GM23338 (cell line): ENCODE data around the gene HBM. TPM values are rescaled to one million over a fixed set of nuclear protein-coding genes. Genes with fewer than 3 reads are reported as not detected.
A peak's percentile ranks its signal among the peaks of the same experiment; 100 is the strongest.
"Not testable (repeated sequence)": the region's sequence is repeated elsewhere in the genome, so short reads cannot be mapped to it uniquely, and the experiment has no call there.

Experiments used
- ATAC-seq: fragments of 200-7000 bp; cut with Tn5 transposase; 3 replicates; pipeline ENCODE4 v1.9.1; 2020
- DNase-seq: peaks from one replicate; pipeline ENCODE4 v3.0.0-alpha.2; 2015; ENCODE audit warnings: low spot score
- H2AFZ ChIP-seq: fragments of 200-600 bp; sonication (generic); 2 replicates; pipeline ENCODE4 v1.8.0; 2016; ENCODE audit warnings: antibody characterized with exemption, mild to moderate bottlenecking, moderate library complexity
- H3F3A ChIP-seq: fragments of 200-600 bp; sonication (generic); replicated peaks from 2 replicates; pipeline ENCODE4 v1.8.0; 2017; ENCODE audit warnings: antibody characterized with exemption, mixed run types, low read depth
- H3K27ac ChIP-seq: fragments of 200-600 bp; sonication (generic); 2 replicates; pipeline ENCODE4 v1.6.1; 2016; ENCODE audit warnings: low read depth
- H3K27me3 ChIP-seq: fragments of 200-600 bp; sonication (generic); 2 replicates; pipeline ENCODE4 v1.8.0; 2016; ENCODE audit warnings: mild to moderate bottlenecking, mixed run types, moderate library complexity; ENCODE audit not compliant: insufficient read depth
- H3K36me3 ChIP-seq: fragments of 200-600 bp; sonication (generic); 2 replicates; pipeline ENCODE4 v1.8.0; 2016; ENCODE audit warnings: mild to moderate bottlenecking; ENCODE audit not compliant: insufficient read depth
- H3K4me1 ChIP-seq: fragments of 200-600 bp; sonication (generic); 2 replicates; pipeline ENCODE4 v1.8.0; 2016; ENCODE audit warnings: mild to moderate bottlenecking, moderate library complexity; ENCODE audit not compliant: insufficient read depth
- H3K4me2 ChIP-seq: fragments of 200-600 bp; sonication (generic); 2 replicates; pipeline ENCODE4 v1.7.1; 2017; ENCODE audit warnings: mixed run types
- H3K4me3 ChIP-seq: fragments of 200-600 bp; sonication (generic); 2 replicates; pipeline ENCODE4 v1.6.1; 2016; ENCODE audit warnings: mixed run types
- H3K79me2 ChIP-seq: fragments of 200-600 bp; sonication (generic); replicated peaks from 2 replicates; pipeline ENCODE4 v1.8.0; 2017; ENCODE audit warnings: mild to moderate bottlenecking; ENCODE audit not compliant: insufficient read depth
- H3K9me2 ChIP-seq: fragments of 200-600 bp; sonication (generic); 2 replicates; pipeline ENCODE4 v1.8.0; 2017; ENCODE audit not compliant: insufficient read depth
- H4K20me1 ChIP-seq: fragments of 200-600 bp; sonication (generic); replicated peaks from 2 replicates; pipeline ENCODE4 v1.8.0; 2017; ENCODE audit warnings: mild to moderate bottlenecking; ENCODE audit not compliant: insufficient read depth
- H3K27ac Mint-ChIP-seq: 2 replicates; pipeline ENCODE4 v1.8.0; 2020; ENCODE audit warnings: inconsistent platforms, mild to moderate bottlenecking, moderate library complexity, mixed read lengths
- H3K27me3 Mint-ChIP-seq: 3 replicates; pipeline ENCODE4 v1.8.0; 2022; ENCODE audit warnings: low read depth, mild to moderate bottlenecking, moderate library complexity, mixed read lengths, inconsistent platforms; ENCODE audit not compliant: insufficient read depth, poor library complexity
- H3K36me3 Mint-ChIP-seq: 3 replicates; pipeline ENCODE4 v1.8.0; 2021; ENCODE audit warnings: low read depth, mild to moderate bottlenecking, inconsistent platforms, moderate library complexity, mixed read lengths
- H3K4me1 Mint-ChIP-seq: 3 replicates; pipeline ENCODE4 v1.8.0; 2020; ENCODE audit warnings: mild to moderate bottlenecking, inconsistent platforms, mixed read lengths
- H3K4me3 Mint-ChIP-seq: 3 replicates; pipeline ENCODE4 v1.8.0; 2021; ENCODE audit warnings: moderate library complexity, mild to moderate bottlenecking, inconsistent platforms, mixed read lengths
- H3K9me3 Mint-ChIP-seq: 3 replicates; pipeline ENCODE4 v1.8.0; 2020; ENCODE audit warnings: moderate library complexity, mild to moderate bottlenecking, inconsistent platforms, mixed read lengths
- EZH2 ChIP-seq: fragments of 200-600 bp; sonication (generic); IDR thresholded peaks from one replicate; pipeline ENCODE4 v1.8.0; 2017; ENCODE audit warnings: antibody characterized with exemption, mild to moderate bottlenecking, low read depth; ENCODE audit not compliant: unreplicated experiment
- POLR2AphosphoS5 ChIP-seq: IDR thresholded peaks from 2 replicates; pipeline ENCODE4 v1.6.1; 2016; ENCODE audit warnings: antibody characterized with exemption, low read depth
- REST ChIP-seq: IDR thresholded peaks from one replicate; pipeline ENCODE4 v1.6.1; 2018; ENCODE audit warnings: antibody characterized with exemption; ENCODE audit not compliant: unreplicated experiment
- polyA plus RNA-seq: library from polyadenylated mRNA; unstranded; fragments of >200 nt; fragmentation: Nextera tagmentation; extraction: Ambion mirVana; gene quantifications from 2 replicates; pipeline ENCODE4 v1.2.1, GENCODE V29; 2016
- total RNA-seq: library from RNA; depleted of rRNA; stranded (reverse); fragments of >200 nt; shearing (Covaris generic); gene quantifications from 2 replicates; pipeline ENCODE4 v1.2.3, GENCODE V29; 2014

The HBM gene
- total and polyA plus RNA-seq, 2 experiments from 2014 or later, result not detected

DNA sequence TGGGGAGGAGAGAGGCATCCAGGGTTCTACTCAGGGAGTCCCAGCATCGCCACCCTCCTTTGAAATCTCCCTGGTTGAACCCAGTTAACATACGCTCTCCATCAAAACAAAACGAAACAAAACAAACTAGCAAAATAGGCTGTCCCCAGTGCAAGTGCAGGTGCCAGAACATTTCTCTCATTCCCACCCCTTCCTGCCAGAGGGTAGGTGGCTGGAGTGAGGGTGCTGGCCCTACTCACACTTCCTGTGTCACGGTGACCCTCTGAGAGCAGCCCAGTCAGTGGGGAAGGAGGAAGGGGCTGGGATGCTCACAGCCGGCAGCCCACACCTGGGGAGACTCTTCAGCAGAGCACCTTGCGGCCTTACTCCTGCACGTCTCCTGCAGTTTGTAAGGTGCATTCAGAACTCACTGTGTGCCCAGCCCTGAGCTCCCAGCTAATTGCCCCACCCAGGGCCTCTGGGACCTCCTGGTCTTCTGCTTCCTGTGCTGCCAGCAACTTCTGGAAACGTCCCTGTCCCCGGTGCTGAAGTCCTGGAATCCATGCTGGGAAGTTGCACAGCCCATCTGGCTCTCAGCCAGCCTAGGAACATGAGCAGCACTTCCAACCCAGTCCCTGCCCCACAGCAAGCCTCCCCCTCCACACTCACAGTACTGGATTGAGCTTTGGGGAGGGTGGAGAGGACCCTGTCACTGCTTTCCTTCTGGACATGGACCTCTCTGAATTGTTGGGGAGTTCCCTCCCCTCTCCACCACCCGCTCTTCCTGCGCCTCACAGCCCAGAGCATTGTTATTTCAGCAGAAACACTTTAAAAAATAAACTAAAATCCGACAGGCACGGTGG is 8.4 kb downstream of the HBM start:
- not testable (repeated sequence) for H2AFZ ChIP-seq, DNase-seq, H3K36me3 ChIP-seq, H4K20me1 ChIP-seq, H3K27ac Mint-ChIP-seq, ATAC-seq, H3K9me3 Mint-ChIP-seq, H3K27ac ChIP-seq, H3K36me3 Mint-ChIP-seq, H3K79me2 ChIP-seq, H3K9me2 ChIP-seq
- peak; percentile 58 for TF ChIP-seq REST
- Histone ChIP-seq H3K27me3 (peaks cover 84% of the 10 kb centered on the region), H3K4me1 (peaks cover 21% of the 10 kb centered on the region), H3K4me2 (peak overlapping the region; percentile 55; the same call in 1 of the 2 replicates), H3F3A (peaks cover 11% of the 10 kb centered on the region; the same call in 1 of the 2 replicates), H3K4me3 (peak overlapping the region; percentile 40; the same call in 1 of the 2 replicates)
- Mint-ChIP-seq H3K4me1 (peaks cover 30% of the 10 kb centered on the region), H3K27me3 (peaks cover 77% of the 10 kb centered on the region), H3K4me3 (peak overlapping the region; percentile 44; the same call in 2 of the 3 replicates)

DNA sequence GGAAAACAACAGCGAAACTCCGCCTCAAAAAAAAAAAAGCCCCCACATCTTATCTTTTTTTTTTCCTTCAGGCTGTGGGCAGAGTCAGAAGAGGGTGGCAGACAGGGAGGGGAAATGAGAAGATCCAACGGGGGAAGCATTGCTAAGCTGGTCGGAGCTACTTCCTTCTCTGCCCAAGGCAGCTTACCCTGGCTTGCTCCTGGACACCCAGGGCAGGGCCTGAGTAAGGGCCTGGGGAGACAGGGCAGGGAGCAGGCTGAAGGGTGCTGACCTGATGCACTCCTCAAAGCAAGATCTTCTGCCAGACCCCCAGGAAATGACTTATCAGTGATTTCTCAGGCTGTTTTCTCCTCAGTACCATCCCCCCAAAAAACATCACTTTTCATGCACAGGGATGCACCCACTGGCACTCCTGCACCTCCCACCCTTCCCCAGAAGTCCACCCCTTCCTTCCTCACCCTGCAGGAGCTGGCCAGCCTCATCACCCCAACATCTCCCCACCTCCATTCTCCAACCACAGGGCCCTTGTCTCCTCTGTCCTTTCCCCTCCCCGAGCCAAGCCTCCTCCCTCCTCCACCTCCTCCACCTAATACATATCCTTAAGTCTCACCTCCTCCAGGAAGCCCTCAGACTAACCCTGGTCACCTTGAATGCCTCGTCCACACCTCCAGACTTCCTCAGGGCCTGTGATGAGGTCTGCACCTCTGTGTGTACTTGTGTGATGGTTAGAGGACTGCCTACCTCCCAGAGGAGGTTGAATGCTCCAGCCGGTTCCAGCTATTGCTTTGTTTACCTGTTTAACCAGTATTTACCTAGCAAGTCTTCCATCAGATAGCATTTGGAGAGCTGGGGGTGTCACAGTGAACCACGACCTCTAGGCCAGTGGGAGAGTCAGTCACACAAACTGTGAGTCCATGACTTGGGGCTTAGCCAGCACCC is 9.5 kb downstream of the HBM start:
- no peaks in the 10 kb centered on the region; the same call in 2 of the 3 replicates for H3K9me3 Mint-ChIP-seq
- H3K36me3 Mint-ChIP-seq, result no peaks in the 10 kb centered on the region; the same call in 2 of the 3 replicates
- H3K27ac Mint-ChIP-seq, result no peak overlapping the region
- TF ChIP-seq EZH2 (peak; percentile 70), POLR2AphosphoS5 (no peak)
- no peak for ATAC-seq
- peaks cover 80% of the 10 kb centered on the region for H3K27me3 Mint-ChIP-seq
- Histone ChIP-seq H3K4me3 (peak overlapping the region; percentile 48; the same call in 1 of the 2 replicates), H3K4me2 (peak overlapping the region; percentile 14; the same call in 1 of the 2 replicates), H3K27ac (no peak overlapping the region), H4K20me1 (peaks cover 8% of the 10 kb centered on the region), H3K79me2 (no peaks in the 10 kb centered on the region), H3K27me3 (peaks cover 87% of the 10 kb centered on the region), H3K36me3 (no peaks in the 10 kb centered on the region), H2AFZ (no peak overlapping the region), H3F3A (peaks cover 11% of the 10 kb centered on the region; the same call in 1 of the 2 replicates), H3K9me2 (no peaks in the 10 kb centered on the region), H3K4me1 (peaks cover 16% of the 10 kb centered on the region)
- peaks cover 21% of the 10 kb centered on the region for H3K4me1 Mint-ChIP-seq
- no peak for DNase-seq
- peak overlapping the region; percentile 44; the same call in 1 of the 3 replicates for H3K4me3 Mint-ChIP-seq
